ENCODE measurements around the gene NOTCH4.

NOTCH4 gene

DNA sequence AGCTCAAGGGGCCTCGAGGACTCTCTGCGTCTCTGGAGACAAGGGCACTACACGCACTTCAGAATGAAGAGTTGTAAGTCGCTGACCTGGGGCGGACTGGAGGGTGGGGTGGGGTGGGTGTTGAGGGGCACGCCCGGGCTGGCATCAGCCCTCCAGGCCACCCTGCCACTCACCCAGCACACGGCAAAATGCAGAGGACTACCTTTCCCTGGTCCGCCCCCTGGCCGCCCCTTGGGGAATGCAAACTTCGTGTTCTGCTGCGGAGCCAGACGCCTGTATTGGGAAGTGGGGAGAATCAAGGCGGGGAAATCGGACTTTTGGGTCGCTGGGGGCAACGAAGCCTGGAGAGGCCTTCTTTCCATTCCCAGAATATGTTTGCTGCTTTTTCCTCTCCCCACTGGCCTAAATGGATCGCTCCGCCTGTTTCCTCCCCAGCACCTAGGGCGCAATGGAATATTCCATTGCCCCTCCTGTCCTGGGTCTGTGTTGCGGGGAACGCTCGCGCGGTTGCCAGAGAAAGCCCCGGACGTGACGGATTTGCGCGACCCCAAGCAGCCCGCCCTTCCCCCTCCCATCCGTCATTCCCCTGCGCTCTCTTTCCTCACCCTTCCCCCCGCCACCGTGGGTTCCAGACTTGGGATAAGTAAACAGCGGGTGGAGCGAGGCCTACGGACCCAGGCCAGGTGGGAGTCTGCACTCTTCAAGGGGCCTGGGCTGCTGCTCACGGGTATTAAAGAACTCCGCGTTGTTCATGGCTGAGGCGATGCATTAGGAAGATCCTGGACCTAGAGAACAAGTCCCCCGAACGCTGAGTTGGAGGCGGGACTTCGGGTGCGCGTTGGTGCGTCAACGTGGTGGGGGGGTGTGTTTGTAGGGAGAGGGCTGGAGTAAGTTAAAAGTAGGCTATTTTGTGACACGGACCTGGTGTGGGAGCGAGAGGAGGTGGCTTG is 70.0 kb downstream of the NOTCH4 start, which contains the start of gene PPT2:
Gene PPT2 (plus strand): TSS at position 578 of the 950 bp plus-strand sequence. CDS start 454 bp downstream, outside the sequence.
- H3K36me3 ChIP-seq (ENCODE audit: insufficient read depth, low read length) = peaks cover 30% of the 10 kb centered on the region
- H3K4me1 ChIP-seq (ENCODE audit: insufficient read depth, low read length) = peaks cover 8% of the 10 kb centered on the region
- peaks cover 24% of the 10 kb centered on the region for H3K27me3 ChIP-seq (ENCODE audit: insufficient read depth, low read length)
- H3K4me3 ChIP-seq (ENCODE audit: low read length) = peak within 1 kb of the TSS; percentile 92
- H3K27ac ChIP-seq (ENCODE audit: low read depth, low read length) = peak within 1 kb of the TSS; percentile 92
- no peaks in the 10 kb centered on the region for H3K9me3 ChIP-seq (ENCODE audit: insufficient read depth, low read depth, low read length)
- peak within 1 kb of the TSS; percentile 87 for H3K9ac ChIP-seq (ENCODE audit: low read depth, low read length)
- under 1% methylated on average over 47 of the region's 52 CpGs for WGBS

GRCh38 chr6:32152769-32153563 is 70.9 kb downstream of the NOTCH4 start:
- 2% methylated on average over 32 of the region's 35 CpGs for WGBS
- H3K9ac ChIP-seq (ENCODE audit: low read depth, low read length) = peak overlapping the region; percentile 87
- H3K4me3 ChIP-seq (ENCODE audit: low read length) = peak overlapping the region; percentile 92

GRCh38 chr6:32151863-32152768 is 71.8 kb downstream of the NOTCH4 start, which contains the start of gene PRRT1:
PRRT1 (minus strand) TSS chr6:32151939; CDS start chr6:32151827, 112 bp downstream.
- H3K27me3 ChIP-seq (ENCODE audit: insufficient read depth, low read length) = peaks cover 24% of the 10 kb centered on the region
- H3K27ac ChIP-seq (ENCODE audit: low read depth, low read length) = peak within 1 kb of the TSS; percentile 92; the same call in 1 of the 2 replicates
- H3K4me1 ChIP-seq (ENCODE audit: insufficient read depth, low read length) = peaks cover 8% of the 10 kb centered on the region
- WGBS = 10% methylated on average over 9 of the region's 24 CpGs
- H3K9ac ChIP-seq (ENCODE audit: low read depth, low read length) = peak within 1 kb of the TSS; percentile 87; the same call in 1 of the 2 replicates
- H3K36me3 ChIP-seq (ENCODE audit: insufficient read depth, low read length) = peaks cover 13% of the 10 kb centered on the region
- no peaks in the 10 kb centered on the region for H3K9me3 ChIP-seq (ENCODE audit: insufficient read depth, low read depth, low read length)
- H3K4me3 ChIP-seq (ENCODE audit: low read length) = peak within 1 kb of the TSS; percentile 92

More at GRCh38 chr6:32152769-32153563, 70.9 kb downstream of the NOTCH4 start:
- Histone ChIP-seq H3K4me1 (ENCODE audit: insufficient read depth, low read length) (peaks cover 8% of the 10 kb centered on the region), H3K9me3 (ENCODE audit: insufficient read depth, low read depth, low read length) (no peaks in the 10 kb centered on the region), H3K27me3 (ENCODE audit: insufficient read depth, low read length) (peaks cover 24% of the 10 kb centered on the region), H3K27ac (ENCODE audit: low read depth, low read length) (peak overlapping the region; percentile 92), H3K36me3 (ENCODE audit: insufficient read depth, low read length) (peaks cover 22% of the 10 kb centered on the region)

GRCh38 chr6:32151181-32151862 is 72.5 kb downstream of the NOTCH4 start:
- no peak overlapping the region; the same call in none of the 2 replicates for H3K4me3 ChIP-seq (ENCODE audit: low read length)
- peaks cover 24% of the 10 kb centered on the region for H3K27me3 ChIP-seq (ENCODE audit: insufficient read depth, low read length)

GRCh38 chr6:32149932-32150870 is 73.7 kb downstream of the NOTCH4 start:
- peaks cover 24% of the 10 kb centered on the region for H3K27me3 ChIP-seq (ENCODE audit: insufficient read depth, low read length)
- peaks cover 19% of the 10 kb centered on the region for H3K4me1 ChIP-seq (ENCODE audit: insufficient read depth, low read length)
- WGBS = 52% methylated on average over 55 of the region's 55 CpGs
- peak overlapping the region; percentile 47 for H3K4me3 ChIP-seq (ENCODE audit: low read length)
- H3K36me3 ChIP-seq (ENCODE audit: insufficient read depth, low read length) = no peaks in the 10 kb centered on the region
- no peak overlapping the region for H3K27ac ChIP-seq (ENCODE audit: low read depth, low read length)
- H3K9me3 ChIP-seq (ENCODE audit: insufficient read depth, low read depth, low read length) = no peaks in the 10 kb centered on the region
- H3K9ac ChIP-seq (ENCODE audit: low read depth, low read length) = no peak overlapping the region

More at GRCh38 chr6:32151181-32151862, 72.5 kb downstream of the NOTCH4 start:
- Histone ChIP-seq H3K4me1 (ENCODE audit: insufficient read depth, low read length) (peaks cover 14% of the 10 kb centered on the region), H3K27ac (ENCODE audit: low read depth, low read length) (no peak overlapping the region), H3K9me3 (ENCODE audit: insufficient read depth, low read depth, low read length) (no peaks in the 10 kb centered on the region), H3K9ac (ENCODE audit: low read depth, low read length) (no peak overlapping the region), H3K36me3 (ENCODE audit: insufficient read depth, low read length) (peaks cover 5% of the 10 kb centered on the region)
- whole genome bisulfite sequencing = 34% methylated on average over 8 of the region's 8 CpGs

GRCh38 chr6:32149092-32149755 is 74.6 kb downstream of the NOTCH4 start:
- Histone ChIP-seq H3K4me3 (ENCODE audit: low read length) (no peak overlapping the region), H3K9ac (ENCODE audit: low read depth, low read length) (no peak overlapping the region), H3K27me3 (ENCODE audit: insufficient read depth, low read length) (peaks cover 24% of the 10 kb centered on the region), H3K9me3 (ENCODE audit: insufficient read depth, low read depth, low read length) (no peaks in the 10 kb centered on the region), H3K4me1 (ENCODE audit: insufficient read depth, low read length) (peaks cover 19% of the 10 kb centered on the region), H3K27ac (ENCODE audit: low read depth, low read length) (no peak overlapping the region), H3K36me3 (ENCODE audit: insufficient read depth, low read length) (no peaks in the 10 kb centered on the region)
- 95% methylated on average over 47 of the region's 47 CpGs for WGBS

DNA sequence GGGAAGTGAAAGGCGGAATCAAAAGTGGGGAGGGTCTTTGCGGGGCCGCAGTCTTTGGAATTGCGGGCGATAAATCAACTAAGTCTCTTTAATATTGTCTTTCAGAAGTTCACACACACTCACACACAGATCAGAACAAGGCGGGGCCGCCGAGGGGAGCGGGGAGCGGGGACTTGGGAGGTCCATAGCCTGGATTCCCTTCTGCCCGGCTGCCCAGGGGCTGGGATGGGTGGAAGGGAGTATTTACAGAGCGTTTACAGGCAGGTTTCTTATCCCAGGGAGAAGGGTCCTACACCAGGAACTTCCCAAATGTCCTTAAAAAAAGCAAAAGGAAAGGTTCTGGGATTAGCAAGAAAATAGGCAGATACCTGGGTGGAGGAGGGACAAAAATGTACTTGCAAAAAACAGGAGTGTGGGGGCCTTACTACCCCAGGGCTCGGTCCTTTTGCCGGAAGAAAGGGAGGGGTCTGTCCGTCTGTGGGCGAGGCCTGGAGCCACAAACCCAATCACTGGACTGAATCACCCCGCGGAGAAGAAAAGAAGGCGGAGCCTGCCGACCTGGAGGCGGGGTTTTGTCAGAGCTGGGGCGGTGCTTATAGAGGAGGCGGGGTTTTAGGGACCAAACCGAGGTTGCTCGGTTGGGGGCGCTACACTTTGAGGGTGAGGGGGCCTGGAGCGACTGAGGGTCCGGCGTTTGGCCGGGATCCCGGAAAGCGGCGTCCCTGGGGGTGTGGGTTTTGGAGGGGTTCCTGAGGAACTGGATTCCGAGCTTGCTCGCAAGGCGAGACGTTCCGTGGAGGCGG is 75.4 kb downstream of the NOTCH4 start:
- Histone ChIP-seq H3K27me3 (ENCODE audit: insufficient read depth, low read length) (peaks cover 24% of the 10 kb centered on the region), H3K4me3 (ENCODE audit: low read length) (peak overlapping the region; percentile 31; the same call in 1 of the 2 replicates), H3K36me3 (ENCODE audit: insufficient read depth, low read length) (no peaks in the 10 kb centered on the region), H3K4me1 (ENCODE audit: insufficient read depth, low read length) (peaks cover 19% of the 10 kb centered on the region), H3K9ac (ENCODE audit: low read depth, low read length) (no peak overlapping the region), H3K27ac (ENCODE audit: low read depth, low read length) (no peak overlapping the region), H3K9me3 (ENCODE audit: insufficient read depth, low read depth, low read length) (no peaks in the 10 kb centered on the region)
- 89% methylated on average over 38 of the region's 39 CpGs for WGBS

GRCh38 chr6:32147401-32148132 is 76.3 kb downstream of the NOTCH4 start:
- no peak overlapping the region for H3K27ac ChIP-seq (ENCODE audit: low read depth, low read length)
- WGBS = 98% methylated on average over 4 of the region's 4 CpGs
- H3K27me3 ChIP-seq (ENCODE audit: insufficient read depth, low read length) = peaks cover 24% of the 10 kb centered on the region
- no peaks in the 10 kb centered on the region for H3K9me3 ChIP-seq (ENCODE audit: insufficient read depth, low read depth, low read length)
- H3K9ac ChIP-seq (ENCODE audit: low read depth, low read length) = no peak overlapping the region
- peaks cover 18% of the 10 kb centered on the region for H3K4me1 ChIP-seq (ENCODE audit: insufficient read depth, low read length)
- no peaks in the 10 kb centered on the region for H3K36me3 ChIP-seq (ENCODE audit: insufficient read depth, low read length)
- no peak overlapping the region for H3K4me3 ChIP-seq (ENCODE audit: low read length)
